Esophagus mucosa (tissue), 1 donor: ENCODE results near the gene FAM193A. TPM values are rescaled to one million over a fixed set of nuclear protein-coding genes. Genes with fewer than 3 reads are reported as not detected.
"Not testable (repeated sequence)": the region's sequence is repeated elsewhere in the genome, so short reads cannot be mapped to it uniquely, and the experiment has no call there.

Source experiments
- ATAC-seq: fragments of 200-7000 bp; cut with Tn5 transposase; one replicate; pipeline ENCODE4 v1.9.1; 2020
- total RNA-seq: library from RNA; stranded (reverse); gene quantifications from one replicate; pipeline ENCODE4 v1.2.4, GENCODE V29; 2023
- donor health status: DM: yes; HTN: yes; CAD: no.

FAM193A gene
- total RNA-seq, 1 donor from 2014 or later = 12.0 TPM

DNA sequence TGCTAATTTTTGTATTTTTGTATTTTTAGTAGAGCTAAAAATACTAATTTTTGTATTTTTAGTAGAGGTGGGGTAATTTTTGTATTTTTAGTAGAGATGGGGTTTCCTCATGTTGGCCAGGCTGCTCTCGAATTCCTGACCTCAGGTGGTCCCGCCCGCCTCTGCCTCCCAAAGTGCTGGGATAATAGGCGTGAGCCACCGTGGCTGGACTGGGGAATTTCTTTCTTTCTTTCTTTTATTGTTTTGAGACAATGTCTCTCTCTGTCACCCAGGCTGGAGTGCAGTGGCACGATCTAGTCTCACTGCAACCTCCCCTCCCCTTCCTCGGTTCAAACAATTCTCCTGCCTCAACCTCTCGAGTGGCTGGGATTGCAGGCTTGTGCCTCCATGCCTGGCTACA lies 83.0 kb downstream of the FAM193A start:
- no peak for ATAC-seq

DNA sequence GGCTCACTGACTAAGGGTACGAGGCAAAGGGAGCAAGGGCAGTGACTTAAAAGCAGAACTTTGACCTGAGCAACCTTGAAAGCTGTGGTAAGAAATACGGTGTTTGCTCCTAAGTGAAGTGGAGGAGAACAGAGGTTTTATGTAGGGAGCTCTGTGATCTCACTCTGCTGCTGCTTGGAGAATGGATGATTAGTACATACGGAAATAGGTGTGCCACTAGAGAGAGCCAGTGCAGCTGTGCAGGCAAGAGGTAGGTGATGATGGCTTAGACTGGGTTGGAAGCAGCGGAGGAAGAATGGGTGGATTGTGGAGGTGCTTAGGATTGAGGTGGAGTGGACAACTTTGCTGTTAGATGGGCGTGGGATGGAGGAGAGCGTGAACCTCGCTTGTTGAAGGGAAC lies 85.0 kb downstream of the FAM193A start:
- peak; percentile 65 for ATAC-seq

DNA sequence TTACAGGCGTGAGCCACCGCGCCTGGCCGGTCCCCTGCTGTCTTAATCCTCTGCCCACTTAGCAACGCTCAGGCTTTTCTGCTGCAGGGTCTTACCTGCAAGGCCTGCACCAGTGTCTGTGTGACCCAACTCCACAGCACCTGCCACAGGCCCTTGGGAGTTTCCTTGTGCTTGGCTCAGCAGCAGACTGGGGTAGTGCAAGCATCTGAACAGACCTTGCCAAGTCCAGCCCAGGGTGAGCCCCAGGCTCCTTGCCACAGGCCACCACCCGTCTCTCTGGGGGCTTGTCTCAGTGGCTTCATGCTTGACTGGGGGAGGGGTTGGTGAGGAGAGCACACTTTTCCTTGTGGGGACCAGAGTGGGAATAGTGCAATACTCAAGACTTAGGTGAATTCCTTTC lies 87.0 kb downstream of the FAM193A start:
- no peak for ATAC-seq

DNA sequence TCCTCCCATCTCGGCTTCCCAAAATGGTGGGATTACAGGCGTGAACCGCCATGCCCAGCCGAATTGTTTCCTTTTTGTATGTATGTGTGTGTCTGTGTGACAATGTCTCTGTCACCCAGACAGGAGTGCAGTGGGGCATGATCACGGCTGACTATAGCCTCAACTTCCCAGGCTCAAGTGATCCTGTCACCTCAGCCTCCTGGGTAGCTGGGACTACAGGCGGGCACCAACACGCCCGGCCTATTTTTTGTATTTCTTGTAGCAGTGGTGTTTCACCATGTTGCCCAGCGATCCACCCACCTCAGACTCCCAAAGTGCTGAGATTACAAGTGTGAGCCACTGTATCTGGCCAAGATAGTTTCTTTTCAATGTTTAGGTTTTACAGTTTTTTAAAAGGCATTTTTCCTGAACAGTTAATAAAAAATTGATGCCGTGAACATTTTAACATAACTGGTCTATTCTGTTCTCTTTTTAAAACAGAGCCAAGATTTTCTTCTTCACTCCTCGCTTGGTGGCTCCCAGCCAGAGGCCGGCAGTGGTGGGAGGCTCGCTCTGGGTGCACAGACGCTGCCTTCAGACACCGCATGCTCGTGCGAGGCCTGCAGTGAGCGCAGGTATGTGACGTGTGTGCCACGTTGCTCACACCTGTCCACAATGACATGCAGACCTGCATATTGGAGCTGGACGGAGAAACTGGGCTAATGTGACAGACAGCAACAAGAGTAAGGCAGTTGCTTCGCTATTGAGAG lies 88.5 kb downstream of the FAM193A start:
- peak; percentile 47 for ATAC-seq

DNA sequence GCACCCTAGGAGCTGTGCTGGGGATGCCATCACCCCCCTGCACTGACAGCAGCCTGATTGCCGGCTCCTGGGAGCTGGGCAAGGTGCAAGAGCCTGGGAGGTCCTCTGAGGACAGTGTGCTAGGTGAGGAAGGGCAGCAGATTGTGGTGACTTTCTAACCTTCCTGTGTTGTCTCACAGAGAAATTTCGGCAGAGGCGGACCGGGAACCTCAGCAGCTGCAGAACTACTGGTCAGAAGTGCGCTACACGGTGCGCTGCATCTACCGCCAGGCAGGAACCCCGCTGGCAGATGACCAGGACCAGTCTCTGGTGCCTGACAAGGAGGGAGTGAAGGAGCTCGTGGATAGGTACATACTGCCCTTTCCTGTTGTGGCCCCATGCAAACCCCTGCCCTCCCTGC lies 89.8 kb downstream of the FAM193A start:
- no peak for ATAC-seq

DNA sequence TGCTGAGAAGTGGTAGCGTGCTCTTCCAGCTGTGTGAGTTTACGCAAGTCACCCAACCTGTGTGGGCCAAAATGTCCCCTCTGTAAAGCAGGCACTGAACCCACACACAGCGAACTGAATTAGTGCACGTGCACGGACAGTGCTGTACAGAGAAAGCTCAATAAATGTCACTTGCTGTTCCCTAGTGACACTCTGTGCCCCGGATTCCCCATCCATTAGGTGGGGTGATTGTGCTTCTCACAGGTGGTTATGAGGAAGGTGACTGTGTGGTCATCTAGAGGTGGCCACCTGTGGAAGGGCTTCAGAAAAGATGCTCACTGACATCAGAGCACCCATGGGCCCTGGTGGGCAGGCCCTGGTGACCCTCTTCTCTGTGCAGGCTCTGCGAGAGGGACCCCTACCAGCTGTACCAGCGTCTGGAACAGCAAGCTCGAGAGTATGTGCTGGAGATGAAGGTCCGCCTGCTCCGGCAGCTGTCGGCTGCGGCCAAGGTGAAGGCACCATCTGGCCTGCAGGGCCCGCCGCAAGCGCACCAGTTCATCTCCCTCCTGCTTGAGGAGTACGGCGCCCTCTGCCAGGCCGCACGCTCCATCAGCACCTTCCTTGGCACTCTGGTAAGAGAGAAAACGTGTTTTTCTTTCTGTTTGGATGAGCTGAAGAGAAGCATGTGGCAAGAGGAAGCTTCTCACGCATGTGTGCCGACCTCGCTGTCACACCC lies 94.3 kb downstream of the FAM193A start:
- no peak for ATAC-seq

DNA sequence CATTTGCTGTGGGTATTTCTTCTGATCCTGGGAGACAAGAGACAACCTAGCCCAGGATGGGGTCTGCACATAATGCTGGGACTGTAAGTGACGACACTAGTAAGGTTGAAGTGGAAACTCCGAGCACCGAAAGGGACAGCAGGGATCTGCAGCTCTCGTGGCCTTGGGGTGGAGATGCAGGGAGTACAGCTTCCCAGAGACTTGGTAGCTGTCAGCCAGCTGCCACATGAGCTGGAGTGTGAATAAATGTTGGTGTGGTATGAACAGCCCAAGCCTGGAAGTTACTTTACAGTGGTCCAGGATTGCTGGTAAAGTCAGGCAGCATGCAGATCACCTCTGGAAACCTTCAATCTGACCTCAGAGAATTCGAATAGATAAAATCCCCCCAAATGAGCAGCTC lies 97.6 kb downstream of the FAM193A start:
- ATAC-seq = no peak

DNA sequence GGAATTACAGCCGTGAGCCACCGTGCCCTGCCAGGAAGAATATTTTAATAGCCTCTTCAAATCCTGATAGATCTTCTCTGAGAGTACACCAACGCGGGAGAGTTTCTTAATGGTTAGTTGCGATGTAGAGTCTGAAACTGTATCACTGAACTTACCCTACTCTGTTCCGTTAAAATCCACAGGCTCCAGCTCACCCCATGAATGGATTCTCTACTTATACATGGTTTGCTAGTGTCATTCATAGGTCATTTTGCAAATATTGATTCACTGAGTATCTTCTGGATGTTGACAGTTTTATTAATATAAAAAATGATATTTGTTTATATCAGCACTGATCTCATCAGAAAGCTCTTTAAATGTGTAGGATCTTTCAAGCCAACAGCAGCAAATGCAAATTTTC lies 99.9 kb downstream of the FAM193A start:
- no peak for ATAC-seq

DNA sequence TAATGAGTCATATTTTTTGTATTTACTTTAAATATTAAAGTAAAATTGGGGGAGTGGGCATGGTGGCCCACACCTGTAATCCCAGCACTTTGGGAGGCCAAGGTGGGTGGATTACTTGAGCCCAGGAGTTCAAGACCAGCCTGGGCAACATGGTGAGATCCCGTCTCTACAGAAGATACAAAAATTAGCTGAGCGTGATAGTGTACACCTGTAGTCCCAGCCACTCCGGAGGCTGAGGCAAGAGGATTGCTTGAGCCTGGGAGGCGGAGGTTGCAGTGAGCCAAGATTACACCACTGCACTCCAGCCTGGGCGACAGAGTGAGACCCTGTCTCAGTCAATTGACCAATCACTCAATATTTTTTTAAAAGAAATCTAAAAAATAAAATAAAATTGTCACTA lies 100.5 kb downstream of the FAM193A start:
- ATAC-seq = not testable (repeated sequence)

DNA sequence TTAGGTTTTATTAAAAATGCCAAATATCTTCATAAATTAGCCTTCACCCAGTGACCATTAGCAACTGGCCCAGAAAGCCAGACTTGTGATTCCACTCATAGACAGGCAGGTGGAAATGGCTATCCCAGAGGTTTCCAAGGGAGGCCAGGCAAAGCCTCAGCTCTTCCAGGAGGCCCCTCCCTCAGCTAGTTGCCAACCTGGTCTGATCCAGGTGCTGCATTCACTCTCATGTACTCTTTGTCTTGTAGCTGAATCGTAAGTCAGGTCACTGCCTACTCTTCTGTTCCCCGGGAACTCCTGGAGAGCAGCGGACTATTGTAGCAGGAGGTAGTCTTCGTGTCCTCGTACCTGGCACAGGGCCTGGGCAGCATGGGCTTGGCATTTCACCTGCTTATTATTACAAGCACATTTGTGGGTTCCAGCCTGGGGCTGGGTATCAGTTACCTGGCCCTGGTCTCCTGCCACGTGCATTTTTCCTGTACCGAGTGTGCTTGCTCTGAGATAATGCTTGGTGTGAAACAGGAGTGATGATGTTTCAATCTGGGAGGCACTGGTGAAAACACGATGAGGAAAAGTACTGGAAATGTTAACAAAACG lies 101.6 kb downstream of the FAM193A start:
- no peak for ATAC-seq

DNA sequence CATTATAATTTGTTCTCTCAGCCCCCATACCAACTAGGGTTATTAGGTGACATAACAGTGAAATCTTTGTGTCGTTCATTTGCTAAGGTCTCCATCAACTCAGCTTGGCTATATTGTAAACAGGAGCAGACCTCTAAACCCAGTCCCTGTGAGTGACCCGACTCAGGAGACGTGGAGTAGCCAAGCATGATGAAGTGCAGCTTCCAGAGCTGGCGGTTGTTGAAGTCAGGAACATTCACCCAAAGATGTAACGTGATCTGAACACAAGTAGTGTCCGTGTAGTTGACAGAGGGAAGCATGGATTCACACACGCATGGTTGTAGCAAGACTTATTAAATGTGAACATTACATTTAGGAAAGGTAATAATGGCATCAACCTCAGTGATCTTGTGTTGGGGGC lies 102.3 kb downstream of the FAM193A start:
- no peak for ATAC-seq

DNA sequence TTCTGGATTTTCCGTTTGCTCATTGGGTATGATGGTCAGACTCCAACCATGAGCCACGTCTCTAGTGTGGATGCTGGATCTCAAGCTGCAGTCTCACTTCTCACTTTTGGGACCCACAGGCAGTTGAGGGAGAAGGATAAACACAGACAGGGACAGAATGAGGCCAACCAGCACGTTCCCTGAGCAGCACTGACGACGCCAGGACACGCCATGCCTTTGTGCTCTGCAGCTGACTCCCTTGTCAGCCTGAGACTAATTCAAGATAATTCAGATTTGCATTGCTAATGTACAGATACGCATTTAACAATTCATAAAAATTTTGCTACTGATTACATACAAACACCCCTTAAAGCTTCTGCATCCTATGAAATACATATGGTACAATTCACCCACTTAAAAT lies 106.5 kb downstream of the FAM193A start:
- ATAC-seq = no peak

DNA sequence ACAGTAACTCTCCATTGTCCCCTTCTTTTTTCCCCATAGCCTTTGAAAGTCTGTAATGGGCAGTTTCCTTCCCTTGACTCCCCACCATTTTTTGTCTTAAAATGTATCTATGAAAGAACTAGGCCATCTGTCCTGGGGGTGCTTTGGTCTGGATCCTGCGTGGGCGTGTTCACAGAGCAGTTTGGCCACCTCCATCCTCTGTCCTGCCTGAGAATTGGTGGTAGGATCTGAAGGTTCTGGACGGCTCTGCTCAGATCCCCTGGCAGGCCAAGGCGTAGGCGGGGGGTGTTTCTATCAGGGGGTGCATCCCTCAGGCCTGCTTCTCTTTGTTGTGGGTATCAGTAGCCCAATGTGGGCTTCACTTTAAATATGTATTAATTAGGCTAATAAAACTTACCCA lies 107.1 kb downstream of the FAM193A start:
- no peak for ATAC-seq

DNA sequence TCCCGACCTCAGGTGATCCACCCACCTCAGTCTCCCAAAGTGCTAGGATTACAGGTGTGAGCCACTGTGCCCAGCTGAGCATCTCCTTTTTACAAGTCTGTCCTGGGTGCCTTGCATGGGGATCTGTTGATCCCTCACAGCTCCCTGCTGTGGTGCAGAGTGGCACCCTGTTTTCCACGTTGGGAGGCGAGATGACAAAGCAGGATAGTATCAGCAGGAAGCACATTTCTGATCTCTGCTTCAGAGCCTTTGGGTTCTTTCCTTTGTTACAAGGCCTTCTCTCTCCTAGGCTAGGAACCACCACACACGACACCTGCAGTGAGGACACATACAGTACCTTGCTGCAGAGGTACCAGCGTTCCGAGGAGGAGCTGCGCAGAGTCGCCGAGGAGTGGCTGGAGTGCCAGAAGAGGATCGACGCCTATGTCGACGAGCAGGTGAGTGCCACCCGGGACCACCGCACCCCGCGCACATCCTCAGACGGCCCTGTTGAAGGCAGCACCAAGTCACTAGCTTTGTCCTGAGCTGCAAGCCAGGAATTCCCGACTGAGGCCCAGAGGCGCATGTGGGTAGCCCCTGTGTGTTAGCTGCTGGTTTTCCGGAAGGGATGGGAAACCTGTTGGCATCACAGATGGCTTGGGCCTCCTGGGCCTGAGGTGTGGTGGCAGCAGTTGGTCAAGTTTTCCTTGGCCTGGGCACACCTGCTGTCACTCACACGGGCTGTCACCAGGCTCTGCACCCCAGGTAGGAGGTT lies 110.1 kb downstream of the FAM193A start:
- peak; percentile 17 for ATAC-seq

DNA sequence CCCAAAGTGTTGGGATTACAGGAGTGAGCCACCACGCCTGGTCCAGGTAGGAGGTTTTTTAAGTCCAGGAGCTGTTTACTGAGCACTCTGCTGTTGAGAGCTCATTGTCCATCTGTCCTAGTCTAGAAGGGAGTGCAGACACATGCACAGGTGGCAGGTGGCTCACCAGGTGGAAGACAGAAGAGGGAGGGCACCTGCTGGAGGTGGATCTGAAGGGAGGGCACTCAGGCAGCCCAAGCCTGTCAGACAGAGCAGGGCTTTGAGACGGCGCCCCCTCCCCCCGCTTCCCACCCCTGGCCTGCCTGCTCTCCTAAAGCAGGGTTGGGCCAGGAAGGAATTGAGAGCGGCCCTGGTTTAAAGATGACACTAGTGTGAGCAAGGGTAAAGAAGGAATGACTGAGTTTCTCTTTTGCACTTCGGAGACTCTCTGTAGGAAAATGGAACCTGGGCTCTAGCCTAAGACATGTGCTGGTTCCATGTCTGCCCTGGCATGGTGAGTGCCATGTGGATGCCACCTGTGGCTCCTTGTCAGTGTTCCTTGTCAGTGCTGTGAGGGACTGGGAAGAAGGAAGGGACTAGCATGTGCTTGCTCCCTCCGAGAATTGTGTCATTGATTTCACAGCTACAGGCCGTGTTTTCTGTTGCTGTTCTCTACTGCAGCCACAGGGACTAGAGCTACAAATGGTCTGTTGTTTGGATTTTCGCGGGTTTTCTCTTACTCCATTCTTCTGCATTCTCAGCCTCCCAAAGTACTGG lies 111.1 kb downstream of the FAM193A start:
- no peak for ATAC-seq

DNA sequence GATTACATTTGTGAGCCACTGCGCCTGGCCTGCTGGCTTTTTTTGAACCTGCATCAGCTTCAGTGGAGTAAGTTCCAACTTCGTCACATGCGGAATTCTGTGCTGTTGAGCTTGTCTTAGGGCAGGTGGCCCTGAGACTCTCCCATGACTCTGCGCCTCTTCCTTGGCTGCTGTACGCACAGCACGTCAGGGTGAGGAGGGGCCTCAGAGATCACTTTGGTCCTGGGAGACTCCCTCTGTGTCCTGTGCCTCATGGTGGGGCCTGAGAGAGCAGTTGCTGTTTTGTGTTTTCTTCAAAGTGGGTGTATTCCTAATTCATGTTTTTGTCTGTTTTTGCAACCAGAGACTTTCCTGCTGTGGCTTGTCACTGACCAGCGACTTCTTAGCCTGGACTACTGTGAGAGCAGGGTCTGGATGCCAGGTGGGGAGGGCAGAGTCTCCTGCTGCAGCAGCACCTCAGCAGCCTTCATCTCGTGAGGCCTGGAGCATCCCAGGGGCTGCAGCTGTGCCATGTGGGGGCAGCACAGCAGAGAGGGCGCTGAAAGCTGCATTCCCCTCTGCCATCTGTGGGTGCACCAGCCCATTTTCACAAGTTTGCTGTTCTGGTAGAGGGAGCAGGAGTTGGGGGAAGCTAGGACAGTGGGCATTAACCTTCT lies 111.8 kb downstream of the FAM193A start:
- no peak for ATAC-seq

DNA sequence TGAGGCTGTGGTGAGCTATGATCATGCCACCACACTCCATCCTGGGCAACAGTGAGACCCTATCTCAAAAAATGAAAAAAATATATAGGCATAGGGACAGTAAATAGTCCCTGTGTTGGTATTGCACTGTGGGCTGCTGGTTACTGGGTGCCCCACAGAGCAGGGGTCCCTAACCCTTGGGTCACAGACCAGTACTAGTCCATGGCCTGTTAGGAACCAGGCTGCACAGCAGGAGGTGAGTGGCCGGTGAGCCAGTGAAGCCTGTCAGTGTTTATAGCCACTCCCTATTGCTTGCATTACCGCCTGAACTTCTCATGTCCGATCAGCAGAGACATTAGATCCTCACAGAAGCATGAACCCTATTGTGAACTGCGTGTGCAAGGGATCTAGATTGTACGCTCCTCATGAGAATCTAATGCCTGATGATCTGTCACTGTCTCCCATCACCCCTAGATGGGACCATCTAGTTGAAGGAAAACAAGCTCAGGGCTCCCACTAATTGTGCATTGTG lies 113.2 kb downstream of the FAM193A start:
- no peak for ATAC-seq

DNA sequence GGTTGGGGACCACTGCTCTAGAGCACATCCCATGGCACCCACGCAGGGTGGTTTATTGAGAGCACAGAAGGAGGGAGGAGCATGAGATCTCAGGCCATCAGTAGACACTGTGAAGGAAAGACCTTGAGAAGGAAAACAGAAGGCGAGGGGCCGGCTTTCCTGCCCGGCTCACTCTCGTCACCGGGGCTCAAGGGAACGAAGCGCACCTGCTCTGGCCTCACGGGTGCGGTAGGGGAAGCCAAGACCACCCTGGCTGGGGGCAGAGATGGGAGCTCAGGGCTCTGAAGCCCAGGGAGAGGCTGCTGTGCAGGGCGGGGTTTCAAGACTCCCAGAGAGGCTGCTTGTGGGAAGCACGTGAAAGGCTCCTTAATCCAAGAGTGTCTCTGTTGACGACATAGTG lies 113.8 kb downstream of the FAM193A start:
- ATAC-seq = no peak

DNA sequence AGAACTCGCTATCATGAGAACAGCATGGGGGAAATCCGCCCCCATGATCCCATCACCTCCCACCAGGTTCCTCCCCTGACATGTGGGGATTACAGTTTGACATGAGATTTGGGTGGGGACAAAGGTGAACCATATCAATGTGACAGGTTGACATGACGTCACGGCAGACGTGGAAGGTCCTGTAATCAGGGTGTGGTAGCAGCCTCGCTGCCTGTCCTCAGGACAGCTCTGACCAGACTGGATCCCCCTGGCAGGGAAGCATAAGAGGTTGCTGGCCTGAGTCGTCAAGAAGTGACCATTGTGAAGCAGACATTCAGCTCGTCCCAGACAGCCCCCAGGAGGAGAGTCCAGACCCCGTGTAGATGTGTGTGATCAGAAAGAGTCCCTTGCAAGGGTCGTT lies 115.1 kb downstream of the FAM193A start:
- peak; percentile 19 for ATAC-seq

DNA sequence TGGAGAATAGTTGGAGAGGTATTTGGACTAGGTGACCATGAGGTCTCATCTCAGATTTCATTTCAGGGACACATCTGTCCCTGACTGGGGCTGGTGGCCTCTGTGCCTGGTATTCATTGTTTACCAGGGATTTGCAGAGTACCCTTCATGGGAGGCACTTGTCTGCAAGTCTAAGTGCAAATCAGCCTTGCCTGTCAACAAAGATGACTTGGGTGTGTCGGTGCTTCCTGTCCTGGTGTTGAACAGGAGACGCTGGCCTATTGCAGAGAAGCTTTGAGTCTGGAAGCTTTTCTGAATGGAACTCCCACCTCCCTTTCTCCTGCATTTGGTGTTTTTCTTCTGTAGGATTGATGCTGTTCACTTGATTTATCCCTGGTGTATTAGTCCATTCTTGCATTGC lies 115.6 kb downstream of the FAM193A start:
- no peak for ATAC-seq

DNA sequence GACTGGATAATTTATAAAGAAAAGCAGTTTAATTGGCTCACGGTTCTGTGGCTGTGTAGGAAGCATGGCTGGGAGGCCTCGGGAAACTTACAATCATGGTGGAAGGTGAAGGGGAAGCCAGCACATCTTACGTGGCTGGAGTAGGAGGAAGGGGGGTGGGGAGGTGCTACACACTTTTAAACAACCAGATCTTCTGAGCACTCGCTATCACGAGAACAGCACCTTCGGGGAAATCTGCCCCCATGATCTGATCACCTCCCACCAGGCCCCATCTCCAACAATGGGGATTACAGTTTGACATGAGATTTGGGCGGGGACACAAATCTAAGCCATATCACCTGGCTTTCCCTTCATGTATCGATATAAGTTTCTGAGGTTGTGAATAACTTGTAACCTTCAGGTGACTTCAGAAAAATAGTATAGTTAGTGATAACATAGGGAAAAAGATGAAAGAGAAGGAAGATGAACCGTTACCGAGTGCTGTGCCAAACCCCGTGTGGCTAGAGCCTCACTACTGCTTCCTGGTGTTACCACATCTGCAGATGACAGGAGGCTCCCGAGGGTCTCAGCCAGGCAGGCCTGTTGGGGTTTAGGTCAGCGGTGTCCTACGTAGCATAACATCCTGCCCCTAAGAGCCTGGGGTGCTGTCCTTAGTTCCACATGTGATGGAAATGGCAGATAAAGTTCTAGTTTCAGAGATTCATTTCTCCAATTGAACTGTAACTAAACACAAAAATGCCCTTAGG lies 116.1 kb downstream of the FAM193A start:
- ATAC-seq = no peak
